GM19452 (cell line): Measurements from ENCODE around the gene PAK2.

Source experiments
- ATAC-seq: cut with Tn5 transposase; IDR thresholded peaks from one replicate; pipeline ENCODE4 v1.9.1; 2021; ENCODE audit not compliant: unreplicated experiment

Gene PAK2

DNA sequence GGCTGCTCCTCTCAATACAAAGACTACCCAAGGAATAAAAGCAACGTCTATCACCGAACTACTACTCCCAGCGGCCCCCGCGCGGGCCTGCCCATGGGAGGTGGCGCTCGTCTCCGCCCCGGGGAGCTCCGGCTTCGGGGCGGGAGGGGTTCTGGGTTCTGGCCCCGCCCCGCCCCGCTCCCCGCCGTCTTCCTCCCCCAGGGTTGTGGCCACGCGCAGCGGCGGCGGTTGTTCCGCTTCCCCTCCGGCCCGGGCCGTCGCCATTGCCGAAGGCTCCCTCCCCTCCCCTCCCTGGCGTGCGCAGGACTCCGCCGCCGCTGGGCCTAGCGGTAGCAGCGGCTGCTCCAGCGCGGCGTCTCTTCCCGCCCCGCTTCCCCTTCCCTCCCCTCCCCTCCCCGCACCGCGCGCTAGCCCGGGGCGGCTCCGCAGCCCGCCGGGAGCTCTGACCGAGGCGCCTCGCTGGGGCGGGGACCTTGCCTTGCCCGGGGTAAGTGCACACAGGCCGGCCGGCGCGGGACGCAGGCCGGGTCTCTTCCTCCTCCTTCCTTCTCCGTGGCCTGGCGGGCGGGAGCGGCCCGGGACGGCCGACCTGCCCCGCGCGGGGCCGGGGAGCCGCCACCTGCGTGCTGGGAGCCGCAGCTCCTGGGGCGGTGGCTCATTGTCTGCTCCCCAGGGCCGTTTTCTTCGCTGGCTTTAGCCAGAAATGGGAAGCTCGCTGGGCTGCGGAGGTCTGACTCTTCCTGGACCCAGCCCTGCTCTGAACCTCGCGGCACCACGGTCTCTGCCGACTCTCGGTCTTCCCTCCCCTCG is at the start of gene PAK2:
Gene PAK2, plus strand, starts transcription at position 187 of the 810 bp plus-strand sequence. CDS start 42,790 bp downstream, outside the sequence.
- ATAC-seq = peak; percentile 81

DNA sequence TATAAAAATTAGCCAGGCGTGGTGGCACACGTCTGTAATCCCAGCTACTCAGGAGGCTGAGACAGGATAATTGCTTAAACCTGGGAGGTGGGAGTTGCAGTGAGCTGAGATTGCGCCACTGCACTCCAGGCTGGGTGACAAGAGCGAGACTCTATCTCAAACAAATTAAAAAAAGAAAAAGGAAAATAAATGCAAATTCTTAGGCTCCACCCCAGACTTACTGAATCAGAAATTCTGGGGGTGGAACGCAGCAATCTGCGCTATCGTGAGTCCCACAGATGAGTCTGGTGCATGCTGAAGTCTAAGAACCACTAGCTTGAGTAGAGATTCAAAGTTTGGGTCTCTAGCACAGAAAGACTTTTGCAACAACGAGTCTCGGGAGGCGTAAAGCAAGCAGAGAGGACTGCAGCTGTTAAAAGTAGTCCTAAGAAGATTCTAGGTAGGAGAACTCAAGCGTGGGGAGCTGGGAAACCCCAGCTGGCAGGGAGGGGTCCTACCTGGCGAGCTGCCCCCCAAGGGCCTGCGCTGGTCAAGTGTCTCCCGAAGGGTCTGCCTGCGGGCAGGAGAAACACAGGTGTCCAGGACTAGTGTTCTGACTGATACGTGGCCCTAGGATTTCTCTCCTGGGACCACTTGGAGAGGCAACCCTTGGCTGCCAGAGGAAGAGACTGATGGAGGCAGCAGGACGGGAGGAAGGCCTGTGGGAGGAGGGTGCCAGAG is 49.6 kb upstream of the PAK2 start:
- no peak for ATAC-seq

DNA sequence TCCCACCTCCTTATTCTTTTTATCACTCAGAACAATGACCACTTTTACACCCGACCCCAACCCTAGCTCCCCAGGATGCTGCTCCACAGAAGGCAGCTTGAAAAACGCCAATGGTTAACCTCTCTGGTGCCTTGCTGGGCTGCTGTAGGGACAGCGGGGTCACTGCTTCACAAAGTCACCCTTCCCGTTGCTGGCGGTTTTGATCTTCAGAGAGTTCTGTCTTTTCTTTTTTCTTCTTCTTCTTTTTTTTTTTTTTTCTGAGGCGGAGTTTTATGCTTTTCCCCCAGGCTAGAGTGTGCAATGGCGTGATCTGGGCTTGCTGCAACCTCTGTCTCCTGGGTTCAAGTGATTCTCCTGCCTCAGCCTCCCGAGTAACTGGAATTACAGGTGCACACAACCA is 48.3 kb upstream of the PAK2 start:
- no peak for ATAC-seq

DNA sequence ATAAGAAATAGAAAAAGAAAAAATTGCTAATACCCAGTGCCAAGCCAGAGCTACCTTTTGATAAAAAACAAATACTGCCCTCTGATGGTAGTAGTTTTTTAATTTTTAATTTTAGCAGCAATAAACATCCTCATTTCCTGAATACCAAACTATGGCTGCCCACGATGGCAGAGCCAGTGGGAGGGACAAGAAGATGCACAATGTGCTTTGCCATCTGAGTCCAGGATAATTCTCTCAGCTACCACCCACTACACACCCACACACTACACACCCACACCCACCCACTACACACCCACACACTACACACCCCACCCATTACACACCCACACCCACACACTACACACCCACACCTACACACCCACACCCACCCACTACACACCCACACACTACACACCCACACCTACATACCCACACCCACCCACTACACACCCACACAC is 45.4 kb upstream of the PAK2 start:
- ATAC-seq = no peak

DNA sequence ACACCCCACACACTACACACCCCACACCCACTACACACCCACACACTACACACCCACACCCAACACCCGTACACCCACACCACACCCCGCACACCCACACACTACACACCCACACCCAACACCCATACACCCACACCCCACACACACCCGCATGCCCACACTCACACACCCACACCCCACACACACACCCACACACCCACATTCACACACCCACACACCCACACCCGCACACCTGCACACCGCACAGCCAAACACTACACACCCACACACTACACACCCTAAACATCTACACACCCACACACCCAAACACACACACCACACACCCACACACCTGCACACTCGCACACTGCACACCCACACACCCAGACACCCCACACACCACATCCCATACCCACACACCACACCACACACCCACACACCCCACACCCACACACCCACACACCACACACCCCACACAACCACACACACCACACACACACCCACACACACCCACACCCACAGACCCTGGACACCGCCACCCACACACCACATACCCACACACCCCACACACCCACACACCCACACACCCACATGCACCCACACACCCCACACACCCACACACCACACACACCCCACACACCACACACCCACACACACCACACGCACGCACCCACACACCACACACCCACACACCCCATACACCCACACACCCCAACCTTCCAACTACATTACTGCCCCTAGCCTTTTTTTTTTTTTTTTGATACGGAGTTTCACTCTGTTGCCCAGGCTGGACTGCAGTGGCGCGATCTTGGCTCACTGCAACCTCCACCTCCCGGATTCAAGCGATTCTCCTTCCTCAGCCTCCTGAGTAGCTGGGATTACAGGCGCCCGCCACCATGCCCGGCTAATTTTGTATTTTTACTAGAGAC is 44.5 kb upstream of the PAK2 start:
- no peak for ATAC-seq

DNA sequence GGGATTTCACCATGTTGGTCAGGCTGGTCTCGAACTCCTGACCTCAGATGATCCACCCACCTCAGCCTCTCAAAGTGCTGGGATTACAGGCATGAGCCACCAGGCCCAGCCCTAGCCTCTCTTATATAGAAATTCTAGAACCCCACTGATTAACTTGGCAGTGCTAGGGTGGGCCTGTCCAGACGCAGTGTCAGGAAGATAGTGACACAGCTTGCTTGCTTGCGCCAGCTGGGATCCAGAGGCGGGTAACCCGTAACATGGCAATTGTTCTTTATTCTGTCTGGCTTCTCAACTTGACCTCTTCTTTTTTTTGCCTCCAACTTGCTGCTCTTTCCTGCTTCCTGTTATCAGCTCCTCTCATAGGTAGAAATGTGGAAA is 43.8 kb upstream of the PAK2 start:
- ATAC-seq = no peak

DNA sequence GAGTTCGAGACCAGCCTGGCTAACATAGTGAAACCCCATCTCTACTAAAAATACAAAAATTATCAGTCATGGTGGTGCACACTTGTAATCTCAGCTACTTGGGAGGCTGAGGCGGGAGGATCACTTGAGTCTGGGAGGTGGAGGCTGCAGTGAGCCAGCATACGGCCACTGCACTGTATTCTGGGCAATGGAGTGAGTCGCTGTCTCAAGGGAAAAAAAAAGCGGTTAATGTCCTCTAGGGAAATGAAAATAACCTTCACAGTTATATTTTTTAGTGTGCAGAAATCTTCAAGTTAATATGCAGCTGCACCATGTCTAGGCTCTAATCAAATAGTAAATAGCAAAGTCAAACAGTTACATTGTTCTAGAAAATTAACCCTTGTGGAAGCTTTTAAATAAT is 42.4 kb upstream of the PAK2 start:
- ATAC-seq = no peak

DNA sequence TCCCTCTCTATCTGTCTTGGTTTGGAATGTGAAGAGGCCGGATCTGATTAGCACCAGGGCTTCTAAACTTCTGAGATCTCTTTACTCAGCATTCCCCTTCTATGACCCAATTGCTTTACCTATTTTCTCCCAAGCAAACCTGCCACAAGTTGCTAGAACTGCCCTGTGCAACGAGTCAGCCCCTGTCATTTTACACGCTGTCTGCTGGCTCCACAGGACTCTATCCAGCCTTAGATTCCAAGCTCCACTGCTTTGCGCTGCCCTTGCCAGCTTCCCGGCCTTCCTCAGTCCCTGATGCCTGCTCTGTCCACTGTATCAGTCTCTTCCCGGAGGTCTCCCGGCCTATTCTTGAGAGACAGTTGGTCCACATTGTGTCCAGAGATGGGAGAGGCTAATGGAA is 39.9 kb upstream of the PAK2 start:
- ATAC-seq = no peak

DNA sequence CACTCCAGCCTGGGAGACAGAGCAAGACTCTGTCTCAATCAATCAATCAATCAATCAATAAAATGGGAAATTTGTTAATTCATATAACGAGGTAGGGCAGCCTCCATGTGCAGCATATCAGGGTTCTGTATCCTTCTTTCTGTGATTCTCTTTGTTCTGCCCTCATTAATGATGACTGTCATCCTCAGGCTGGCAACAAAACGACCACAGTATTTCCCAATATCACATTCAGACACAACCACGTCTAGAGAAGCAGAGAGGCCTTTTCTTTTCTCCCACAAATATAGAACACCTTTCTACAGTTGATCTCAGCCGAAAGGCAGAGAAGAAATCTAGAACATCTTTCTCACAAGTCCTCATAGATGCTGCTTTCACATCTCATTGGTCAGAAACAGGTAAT is 38.9 kb upstream of the PAK2 start:
- no peak for ATAC-seq

DNA sequence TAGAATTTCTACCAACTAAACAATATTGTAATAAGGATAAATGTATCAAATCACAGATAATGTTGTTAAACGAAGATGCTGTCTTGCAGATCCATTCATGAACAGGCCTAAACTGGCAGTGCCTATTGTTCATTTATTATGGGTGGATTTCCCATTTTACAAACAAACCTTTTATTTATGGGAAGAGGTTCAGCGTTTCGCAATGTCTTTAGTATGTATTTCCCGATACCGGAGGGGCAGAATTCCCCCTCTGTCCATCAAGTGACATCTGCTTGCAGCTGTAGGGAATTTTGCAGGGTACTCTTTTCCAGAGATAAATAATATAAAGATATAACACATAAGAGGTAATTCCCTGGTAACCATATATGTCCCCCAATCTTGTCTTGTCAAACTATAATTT is 33.3 kb upstream of the PAK2 start:
- ATAC-seq = no peak

DNA sequence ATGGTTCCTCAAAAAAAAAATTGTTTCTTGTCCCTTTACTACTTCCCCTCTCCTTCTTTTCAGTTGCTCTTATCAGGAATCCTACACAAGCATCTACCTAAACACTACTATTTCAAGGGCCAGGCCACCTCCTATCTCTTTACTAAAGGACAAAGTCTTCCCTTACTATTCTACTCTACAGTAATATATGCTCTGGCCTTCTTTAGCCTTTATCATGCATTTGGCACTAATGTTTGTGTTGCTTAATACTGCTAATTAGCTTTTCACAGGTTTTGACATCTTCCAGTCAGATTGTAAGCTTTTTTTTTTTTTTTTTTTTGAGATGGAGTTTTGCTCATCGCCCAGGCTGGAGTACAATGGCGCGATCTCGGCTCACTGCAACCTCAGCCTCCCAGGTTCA is 32.9 kb upstream of the PAK2 start:
- no peak for ATAC-seq

DNA sequence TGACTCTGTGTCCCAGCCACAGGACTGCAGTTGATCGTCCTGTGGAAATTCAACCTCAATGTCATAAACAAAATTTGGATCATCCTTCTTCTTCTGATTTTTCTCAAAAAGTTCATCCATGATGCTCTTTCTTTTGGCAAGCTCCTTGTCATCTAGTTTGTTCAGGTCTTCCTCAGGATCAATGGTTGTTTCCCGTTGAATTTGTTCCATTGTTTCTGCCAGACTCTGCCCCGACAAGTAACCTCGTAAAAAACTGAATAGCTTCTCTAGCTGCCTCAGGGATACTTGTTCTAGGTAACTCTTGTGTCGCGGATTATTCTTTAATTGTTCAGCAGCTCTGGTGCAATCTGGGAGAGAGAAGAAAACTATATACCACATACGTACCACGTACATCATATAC is 32.1 kb upstream of the PAK2 start:
- ATAC-seq = no peak

DNA sequence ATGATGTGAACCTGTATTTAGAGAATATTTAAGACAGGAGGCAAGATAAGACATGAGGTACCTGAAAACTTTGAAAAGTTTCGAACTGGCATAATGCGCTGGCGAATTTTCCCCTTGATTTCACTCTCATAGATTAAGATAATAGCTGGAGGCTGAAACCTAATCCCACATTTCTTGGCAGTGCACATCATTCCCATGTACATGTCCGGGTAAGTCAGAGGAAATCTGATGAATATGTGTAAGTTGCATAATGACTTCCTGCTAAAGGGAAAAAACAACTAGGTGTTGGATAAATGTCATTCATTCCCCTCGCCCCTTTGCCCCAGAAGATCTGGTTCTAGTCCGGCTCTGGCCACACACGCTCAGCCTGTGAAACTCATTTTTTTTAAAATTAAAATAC is 31.2 kb upstream of the PAK2 start:
- no peak for ATAC-seq

DNA sequence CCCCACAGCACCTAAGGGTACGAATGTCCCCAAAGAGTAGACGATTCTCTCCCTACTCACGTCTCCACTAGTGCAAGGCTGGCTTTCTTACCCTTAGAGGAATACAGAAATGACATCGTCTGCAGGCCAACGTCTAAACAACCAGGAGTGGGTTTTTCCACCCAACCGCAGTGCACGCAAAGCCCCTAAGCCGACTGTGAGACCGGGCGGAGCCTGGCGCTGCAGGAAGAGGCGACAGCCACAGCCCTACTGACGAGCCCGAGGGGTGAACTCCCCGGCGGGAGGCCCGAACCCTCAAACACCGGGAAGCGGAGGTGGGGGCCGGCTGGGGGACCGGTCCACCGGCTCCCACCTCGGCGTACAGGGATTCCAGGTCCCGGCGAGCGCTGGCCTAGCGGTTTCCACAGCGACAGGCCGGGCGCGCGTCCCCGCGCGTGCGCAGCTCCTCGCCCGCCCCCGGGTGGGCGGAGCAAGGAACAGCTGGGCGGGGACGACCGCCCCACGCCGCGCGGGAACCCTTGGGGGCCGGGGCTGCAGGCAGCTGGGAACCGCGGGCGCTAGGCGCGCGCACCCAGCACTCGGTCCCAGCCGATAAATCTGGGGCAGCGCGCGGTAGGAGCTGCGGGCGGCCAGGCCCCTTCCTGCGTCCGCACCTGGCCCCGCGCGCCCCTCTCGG is 27.7 kb upstream of the PAK2 start, which contains the start of the genes CEP19 and PIGX:
Gene CEP19, minus strand, starts transcription at position 413 of the 676 bp plus-strand sequence. CDS start 3,593 bp downstream, outside the sequence.
Gene PIGX, plus strand, starts transcription at position 540 of the 676 bp plus-strand sequence.
- peak; percentile 77 for ATAC-seq

DNA sequence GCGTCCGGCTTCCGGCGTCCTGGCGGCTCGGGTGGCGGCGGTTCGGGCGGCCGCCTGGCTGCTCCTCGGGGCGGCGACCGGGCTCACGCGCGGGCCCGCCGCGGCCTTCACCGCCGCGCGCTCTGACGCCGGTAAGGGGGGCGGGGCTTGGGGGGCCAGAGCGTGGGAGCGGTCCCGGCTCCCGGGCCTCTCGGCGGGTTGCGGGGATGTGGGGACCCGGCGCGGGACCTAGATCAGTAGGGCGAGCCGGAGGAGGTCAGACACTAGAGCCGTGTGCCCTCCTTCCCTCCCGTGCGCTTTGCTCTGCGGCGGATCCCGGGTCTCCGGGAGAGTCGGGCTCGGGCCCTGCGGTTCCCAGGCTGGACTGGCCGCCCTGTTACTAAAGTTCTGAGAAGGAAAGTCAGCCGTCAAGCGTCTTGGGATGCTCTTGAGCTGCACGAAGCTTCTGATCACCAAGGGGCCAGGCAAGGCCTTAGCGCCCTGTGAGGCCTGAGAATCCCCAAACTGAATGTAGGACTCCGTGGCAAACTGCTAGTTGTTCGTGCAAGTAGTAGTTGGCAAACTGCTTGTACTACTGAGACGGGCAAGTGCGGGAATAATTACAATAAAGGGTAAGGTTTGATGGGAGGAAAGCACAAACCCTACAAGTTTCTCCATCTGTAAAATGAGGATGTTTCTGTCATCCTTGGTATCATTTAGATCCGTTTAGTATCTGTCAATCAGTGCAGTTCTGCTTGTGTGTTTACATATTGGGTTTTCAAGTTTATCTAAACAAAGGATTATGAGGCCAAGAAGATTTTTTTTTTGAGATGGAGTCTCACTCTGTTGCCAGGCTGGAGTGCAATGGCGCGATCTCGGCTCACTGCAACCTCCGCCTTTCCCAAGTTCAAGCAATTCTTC is 26.9 kb upstream of the PAK2 start:
- peak; percentile 45 for ATAC-seq

DNA sequence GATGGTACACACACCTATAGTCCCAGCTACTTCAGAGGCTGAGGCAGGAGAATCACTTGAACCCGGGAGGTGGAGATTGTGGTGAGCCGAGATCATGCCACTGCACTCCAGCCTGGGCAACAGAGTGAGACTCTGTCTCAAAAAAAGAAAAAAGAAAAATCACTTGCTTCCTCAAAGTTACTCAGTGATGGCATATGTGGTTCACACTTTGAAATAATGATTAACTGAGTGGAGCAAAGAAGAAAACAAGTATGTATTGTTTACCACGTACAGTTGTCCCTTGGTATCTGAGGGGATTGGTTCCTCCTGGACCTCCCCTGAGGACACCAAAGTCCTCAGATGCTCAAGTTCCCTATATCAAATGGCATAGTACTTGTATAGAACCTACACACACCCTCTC is 22.5 kb upstream of the PAK2 start:
- ATAC-seq = peak; percentile 48

DNA sequence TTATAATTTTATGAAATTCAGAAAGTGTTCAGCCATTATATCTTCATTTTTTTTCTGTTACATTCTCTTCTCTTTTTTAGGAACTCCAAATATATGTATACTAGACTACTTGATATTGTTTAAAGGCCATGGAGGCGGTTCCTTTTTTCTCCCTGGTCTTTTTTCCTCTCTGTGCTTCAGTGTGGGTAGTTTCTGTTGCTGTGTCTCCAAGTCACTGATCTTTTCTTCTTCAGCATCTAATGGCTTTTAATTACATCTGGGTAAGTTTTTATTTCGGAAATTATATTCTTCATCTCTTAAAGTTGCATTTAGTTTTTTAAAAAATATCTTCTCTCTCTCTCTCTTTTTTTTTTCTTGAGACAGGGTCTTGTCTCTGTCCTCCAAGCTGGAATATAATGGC is 18.6 kb upstream of the PAK2 start:
- ATAC-seq = no peak

DNA sequence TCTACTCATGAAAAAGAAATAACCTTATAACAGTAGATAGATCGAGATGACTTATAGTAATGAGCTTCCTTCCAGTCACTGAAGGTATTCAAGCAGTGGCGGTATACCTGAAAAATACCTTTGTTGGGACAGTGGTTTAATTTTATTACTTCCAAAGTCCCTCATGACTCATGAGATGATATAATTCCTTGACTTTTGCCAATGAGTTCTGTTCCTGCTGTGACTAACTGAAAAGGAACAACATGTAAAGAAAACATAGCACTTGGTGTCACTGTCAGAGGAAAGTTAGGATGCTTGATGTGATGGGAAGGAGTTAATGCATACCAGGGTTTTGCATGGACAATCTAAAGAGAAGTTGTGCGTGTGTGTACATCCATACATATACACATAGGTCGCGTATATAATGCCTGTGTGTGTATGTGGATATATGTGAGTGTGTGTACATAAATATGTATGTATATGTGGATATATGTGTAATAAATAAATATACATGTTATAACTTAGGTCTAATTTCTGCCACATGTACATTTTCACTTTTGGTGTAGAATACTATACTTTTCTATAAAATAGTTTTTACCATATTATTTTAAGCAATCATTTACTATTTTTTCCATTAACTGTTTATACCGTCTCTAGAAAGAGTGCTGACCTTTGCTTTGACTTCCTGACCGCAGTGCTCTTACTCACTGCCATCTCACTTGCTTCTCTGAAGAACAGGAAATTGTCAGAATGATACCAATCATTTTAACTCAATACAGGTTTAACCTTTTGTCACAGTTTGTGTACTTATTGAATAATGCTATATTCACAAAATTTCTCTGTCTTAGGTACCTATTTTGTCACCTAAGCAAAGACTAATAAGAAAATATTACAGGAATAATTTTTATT is 12.6 kb upstream of the PAK2 start:
- ATAC-seq = no peak

DNA sequence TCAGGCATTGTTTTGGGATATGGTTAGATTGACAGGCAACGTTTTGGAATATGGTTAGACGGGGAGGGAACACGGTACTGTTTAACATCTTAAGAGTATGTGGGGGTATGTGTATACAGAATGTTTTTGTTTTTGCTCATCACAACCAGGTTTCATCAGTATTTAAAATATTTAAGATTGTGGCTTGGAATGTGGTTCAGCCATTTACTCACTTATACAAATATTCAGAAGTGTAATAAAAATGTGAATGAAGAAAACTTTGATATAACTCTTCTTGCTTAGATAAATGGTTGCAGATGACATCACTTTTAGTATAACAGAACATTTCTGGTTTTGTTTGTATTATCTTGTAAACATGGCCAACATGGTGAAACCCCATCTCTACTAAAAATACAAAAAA is 3.9 kb upstream of the PAK2 start:
- no peak for ATAC-seq
